GM21515 (cell line): ENCODE measurements around the gene BASP1.
"Not testable (repeated sequence)": the region's sequence is repeated elsewhere in the genome, so short reads cannot be mapped to it uniquely, and the experiment has no call there.

Experiments
- ATAC-seq: cut with Tn5 transposase; IDR thresholded peaks from one replicate; pipeline ENCODE4 v1.9.1; 2021; ENCODE audit not compliant: unreplicated experiment

BASP1 gene

GRCh38 chr5:17287501-17288155, 70.2 kb downstream of the BASP1 start:
- no peak for ATAC-seq

GRCh38 chr5:17288570-17288969, 71.1 kb downstream of the BASP1 start:
- ATAC-seq: no peak

- no peak for ATAC-seq
Measured at GRCh38 chr5:17289681-17290539, 72.5 kb downstream of the BASP1 start.

GRCh38 chr5:17290540-17290974, 73.1 kb downstream of the BASP1 start:
- no peak for ATAC-seq

GRCh38 chr5:17292434-17293015, 75.1 kb downstream of the BASP1 start:
- no peak for ATAC-seq

- ATAC-seq: no peak
Measured at GRCh38 chr5:17294639-17295311, 77.3 kb downstream of the BASP1 start.

GRCh38 chr5:17295671-17296070, 78.2 kb downstream of the BASP1 start:
- no peak for ATAC-seq

- ATAC-seq: no peak
Measured at GRCh38 chr5:17302106-17302505, 84.7 kb downstream of the BASP1 start.

GRCh38 chr5:17302604-17303003, 85.2 kb downstream of the BASP1 start:
- ATAC-seq: no peak

GRCh38 chr5:17304282-17304681, 86.9 kb downstream of the BASP1 start:
- ATAC-seq: no peak

GRCh38 chr5:17305017-17305416, 87.6 kb downstream of the BASP1 start:
- ATAC-seq: no peak

GRCh38 chr5:17305964-17306725, 88.7 kb downstream of the BASP1 start:
- ATAC-seq: no peak

- no peak for ATAC-seq
Measured at GRCh38 chr5:17306726-17307091, 89.3 kb downstream of the BASP1 start.

- not testable (repeated sequence) for ATAC-seq
Measured at GRCh38 chr5:17307440-17307839, 90.0 kb downstream of the BASP1 start.

GRCh38 chr5:17308326-17309065, 91.1 kb downstream of the BASP1 start:
- no peak for ATAC-seq

- no peak for ATAC-seq
Measured at GRCh38 chr5:17309462-17309861, 92.0 kb downstream of the BASP1 start.

GRCh38 chr5:17310502-17310901, 93.1 kb downstream of the BASP1 start:
- ATAC-seq: not testable (repeated sequence)

- not testable (repeated sequence) for ATAC-seq
Measured at GRCh38 chr5:17311811-17312210, 94.4 kb downstream of the BASP1 start.

GRCh38 chr5:17312358-17312757, 94.9 kb downstream of the BASP1 start:
- no peak for ATAC-seq

GRCh38 chr5:17314907-17315471, 97.6 kb downstream of the BASP1 start:
- no peak for ATAC-seq
